Fibroblast of lung (primary cell): ENCODE data around the gene CASP5. TPM values are rescaled to one million over a fixed set of nuclear protein-coding genes. Genes with fewer than 3 reads are reported as not detected.

Experiments used
- DNase-seq, 2 donors: peaks; one replicate each; pipeline versions ENCODE4 v3.0.0 to v3.0.0-alpha.2; 2010; ENCODE audit warnings: low read depth in 2 of 2
- H2AFZ ChIP-seq: 2 replicates; pipeline ENCODE4 v1.5.1; 2012; ENCODE audit warnings: low read length, control low read depth, inconsistent platforms
- H3K27ac ChIP-seq: 2 replicates; pipeline ENCODE4 v1.5.1; 2011; ENCODE audit warnings: low read length, control low read depth; ENCODE audit not compliant: insufficient read depth
- H3K27me3 ChIP-seq: 2 replicates; pipeline ENCODE4 v1.5.1; 2011; ENCODE audit warnings: mild to moderate bottlenecking, low read length; ENCODE audit not compliant: control insufficient read depth, insufficient read depth
- H3K36me3 ChIP-seq: 2 replicates; pipeline ENCODE4 v1.5.1; 2011; ENCODE audit warnings: low read length; ENCODE audit not compliant: control insufficient read depth, insufficient read depth
- H3K4me1 ChIP-seq: 2 replicates; pipeline ENCODE4 v1.5.1; 2011; ENCODE audit warnings: low read length; ENCODE audit not compliant: control insufficient read depth, insufficient read depth; ENCODE audit errors: extremely low read depth
- H3K4me2 ChIP-seq: 2 replicates; pipeline ENCODE4 v1.5.1; 2011; ENCODE audit warnings: low read length, control low read depth; ENCODE audit not compliant: insufficient read depth; ENCODE audit errors: extremely low read depth
- H3K4me3 ChIP-seq, 4 experiments: fragments of 200-600 bp in 1 of 4; sonication (generic) in 1 of 4; replicated peaks in 1 of 4; 2 replicates each; pipeline ENCODE4 v1.5.1; 2011 to 2016; ENCODE audit warnings: low read length in 4 of 4, low read depth in 3 of 4, mild to moderate bottlenecking in 3 of 4, control low read depth in 2 of 4, inconsistent platforms in 1 of 4, mixed read lengths in 1 of 4; ENCODE audit not compliant: insufficient read depth in 1 of 4; ENCODE audit errors: control extremely low read depth in 1 of 4
- H3K79me2 ChIP-seq: 2 replicates; pipeline ENCODE4 v1.5.1; 2012; ENCODE audit warnings: mild to moderate bottlenecking, low read length, inconsistent platforms; ENCODE audit not compliant: control insufficient read depth, insufficient read depth
- H3K9ac ChIP-seq: 2 replicates; pipeline ENCODE4 v1.5.1; 2011; ENCODE audit warnings: mild to moderate bottlenecking, low read length, control low read depth; ENCODE audit not compliant: insufficient read depth
- H3K9me3 ChIP-seq: 2 replicates; pipeline ENCODE4 v1.5.1; 2012; ENCODE audit warnings: low read depth, low read length; ENCODE audit not compliant: control insufficient read depth, insufficient read depth
- H4K20me1 ChIP-seq: 2 replicates; pipeline ENCODE4 v1.5.1; 2011; ENCODE audit warnings: low read length; ENCODE audit not compliant: control insufficient read depth, insufficient read depth; ENCODE audit errors: extremely low read depth
- CTCF ChIP-seq, 2 donors: IDR thresholded peaks in 1 of 2; conservative IDR thresholded peaks in 1 of 2; 1 replicate in 1 of 2; 2 replicates in 1 of 2; pipeline ENCODE4 v1.5.1; 2011 to 2012; ENCODE audit warnings: low read length in 2 of 2, control low read depth in 1 of 2, inconsistent platforms in 1 of 2, low read depth in 1 of 2, mild to moderate bottlenecking in 1 of 2
- EZH2 ChIP-seq: IDR thresholded peaks from 2 replicates; pipeline ENCODE4 v1.5.1; 2012; ENCODE audit warnings: low read length, control low read depth, mild to moderate bottlenecking; ENCODE audit errors: missing control alignments
- polyA plus RNA-seq, 2 donors: library from polyadenylated mRNA; depleted of rRNA in 1 of 2; stranded (reverse) in 1 of 2; unstranded in 1 of 2; fragments of >200 nt; gene quantifications; 2 replicates each; pipeline ENCODE4 v1.2.1, GENCODE V29; 2011 to 2012; ENCODE audit warnings: missing spikeins in 1 of 2
- total RNA-seq: library from RNA; depleted of rRNA; stranded (reverse); fragments of >200 nt; gene quantifications from 2 replicates; pipeline ENCODE4 v1.2.1, GENCODE V29; 2014

CASP5 gene
- total and polyA plus RNA-seq, 2 donors (not counting 1 experiment from before 2014, with no cell fraction given), result 0.17 TPM; not detected in 1

- no peaks in the 10 kb centered on the region for H3K9me3 ChIP-seq
- peak overlapping the region; percentile 88 for H3K27ac ChIP-seq
- no peak overlapping the region for H2AFZ ChIP-seq
- no peaks in the 10 kb centered on the region for H3K27me3 ChIP-seq
- H4K20me1 ChIP-seq, result no peaks in the 10 kb centered on the region
- H3K9ac ChIP-seq, result peak overlapping the region; percentile 63
- peak in 1 of 2 donors; percentile 37 for DNase-seq
- peaks cover 2% of the 10 kb centered on the region for H3K4me1 ChIP-seq
- no peaks in the 10 kb centered on the region for H3K36me3 ChIP-seq
- peak overlapping the region; percentile 89 for H3K4me2 ChIP-seq
- TF ChIP-seq EZH2, result no peak
- no peak for TF ChIP-seq CTCF (conservative IDR thresholded peaks at IDR 0.05 in 1 of 2, IDR thresholded peaks at IDR 0.05 in 1 of 2; ENCODE audit: low read depth in 1 of 2, low read length in 2 of 2)
- H3K4me3 ChIP-seq, result peak overlapping the region; percentile 39 to 90 (median 58)
- peaks cover 44% of the 10 kb centered on the region for H3K79me2 ChIP-seq
These were observed 55.2 kb downstream of the CASP5 start for GRCh38 chr11:104967534-104968354.

DNA sequence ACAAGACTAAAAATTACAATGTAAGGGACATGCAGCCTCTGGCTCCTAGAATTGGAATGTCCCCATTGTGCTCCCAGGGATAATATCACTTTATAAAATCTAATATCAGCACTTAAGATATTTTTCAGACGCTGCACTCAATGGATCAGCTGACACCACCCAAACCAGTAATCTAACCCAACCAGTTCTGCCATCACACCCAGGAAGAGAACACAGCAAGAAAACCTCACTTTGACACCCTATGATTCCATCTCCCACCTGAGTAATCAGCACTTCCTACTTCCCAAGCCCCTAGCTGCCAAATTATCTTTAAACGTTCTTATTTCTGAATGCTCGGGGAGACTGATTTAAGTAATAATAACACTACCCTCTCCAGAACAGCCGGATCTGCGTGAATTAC, 57.2 kb downstream of the CASP5 start:
- DNase-seq, result no peak
- no peaks in the 10 kb centered on the region for H3K27me3 ChIP-seq
- H3K27ac ChIP-seq, result no peak overlapping the region
- no peaks in the 10 kb centered on the region for H4K20me1 ChIP-seq
- H3K4me1 ChIP-seq, result peaks cover 2% of the 10 kb centered on the region
- peak overlapping the region in 2 of 4 experiments; percentile 68 to 90 for H3K4me3 ChIP-seq
- TF ChIP-seq CTCF (conservative IDR thresholded peaks at IDR 0.05 in 1 of 2, IDR thresholded peaks at IDR 0.05 in 1 of 2; ENCODE audit: low read depth in 1 of 2, low read length in 2 of 2) (no peak), EZH2 (no peak)
- peaks cover 59% of the 10 kb centered on the region for H3K79me2 ChIP-seq
- no peaks in the 10 kb centered on the region for H3K36me3 ChIP-seq
- H3K4me2 ChIP-seq, result peak overlapping the region; percentile 89
- H2AFZ ChIP-seq, result no peak overlapping the region
- no peaks in the 10 kb centered on the region for H3K9me3 ChIP-seq
- H3K9ac ChIP-seq, result no peak overlapping the region

- Histone ChIP-seq H3K4me2 (no peak overlapping the region), H4K20me1 (no peaks in the 10 kb centered on the region), H3K9me3 (no peaks in the 10 kb centered on the region), H3K27ac (no peak overlapping the region), H3K4me3 (no peak overlapping the region), H3K36me3 (no peaks in the 10 kb centered on the region), H3K27me3 (no peaks in the 10 kb centered on the region), H3K79me2 (peaks cover 69% of the 10 kb centered on the region), H3K4me1 (no peaks in the 10 kb centered on the region), H3K9ac (no peak overlapping the region), H2AFZ (no peak overlapping the region)
- TF ChIP-seq CTCF (conservative IDR thresholded peaks at IDR 0.05 in 1 of 2, IDR thresholded peaks at IDR 0.05 in 1 of 2; ENCODE audit: low read depth in 1 of 2, low read length in 2 of 2), result no peak
- TF ChIP-seq EZH2, result no peak
- no peak for DNase-seq
These were observed 58.7 kb downstream of the CASP5 start for GRCh38 chr11:104964247-104964646.
